Bronchial epithelial cell (primary cell): ENCODE data around the gene NTF4. TPM values are rescaled to one million over a fixed set of nuclear protein-coding genes. Genes with fewer than 3 reads are reported as not detected.
A peak's percentile ranks its signal among the peaks of the same experiment; 100 is the strongest.
"Not testable (repeated sequence)": the region's sequence is repeated elsewhere in the genome, so short reads cannot be mapped to it uniquely, and the experiment has no call there.

Experiments used
- DNase-seq: peaks from one replicate; pipeline ENCODE4 v3.0.0-alpha.2; 2010; ENCODE audit warnings: low read depth
- FAIRE-seq: peaks from 2 replicates; lab custom pipeline; 2011; peaks lifted over from hg19 to GRCh38; lab: Jason Lieb, UNC
- H3K27me3 ChIP-seq: 2 replicates; pipeline ENCODE4 v1.5.1; 2011; ENCODE audit warnings: low read length; ENCODE audit not compliant: control insufficient read depth, insufficient read depth
- H3K36me3 ChIP-seq: 2 replicates; pipeline ENCODE4 v1.5.1; 2011; ENCODE audit warnings: low read length; ENCODE audit not compliant: control insufficient read depth, insufficient read depth
- H3K4me3 ChIP-seq: 2 replicates; pipeline ENCODE4 v1.5.1; 2011; ENCODE audit warnings: mild to moderate bottlenecking, low read depth, low read length, control low read depth
- total RNA-seq: library from RNA; depleted of rRNA; stranded (reverse); fragments of >200 nt; gene quantifications from 2 replicates; pipeline ENCODE4 v1.2.1, GENCODE V29; 2014
- TF ChIP-seq, protein P1 (sequence below): IDR thresholded peaks from 2 replicates; pipeline ENCODE4 v1.5.1; 2011; ENCODE audit warnings: mild to moderate bottlenecking, moderate library complexity, low read length, control low read depth, inconsistent platforms; ENCODE audit not compliant: insufficient read depth, severe bottlenecking

NTF4 gene
- total RNA-seq, 1 donor from 2014 or later = 3.2 TPM

- DNase-seq, H3K27me3 ChIP-seq, H3K36me3 ChIP-seq, FAIRE-seq, H3K4me3 ChIP-seq: not testable (repeated sequence)
Measured at GRCh38 chr19:49024233-49024632, 40.4 kb downstream of the NTF4 start, which contains the start of gene CGB3. Gene CGB3 (minus strand): TSS chr19:49024333. CDS start chr19:49023971, 362 bp downstream.

- no peaks in the 10 kb centered on the region for H3K36me3 ChIP-seq
- DNase-seq (no peak), FAIRE-seq (no peak)
- no peaks in the 10 kb centered on the region for H3K27me3 ChIP-seq
- no peak overlapping the region for H3K4me3 ChIP-seq
- TF ChIP-seq, protein P1, sequence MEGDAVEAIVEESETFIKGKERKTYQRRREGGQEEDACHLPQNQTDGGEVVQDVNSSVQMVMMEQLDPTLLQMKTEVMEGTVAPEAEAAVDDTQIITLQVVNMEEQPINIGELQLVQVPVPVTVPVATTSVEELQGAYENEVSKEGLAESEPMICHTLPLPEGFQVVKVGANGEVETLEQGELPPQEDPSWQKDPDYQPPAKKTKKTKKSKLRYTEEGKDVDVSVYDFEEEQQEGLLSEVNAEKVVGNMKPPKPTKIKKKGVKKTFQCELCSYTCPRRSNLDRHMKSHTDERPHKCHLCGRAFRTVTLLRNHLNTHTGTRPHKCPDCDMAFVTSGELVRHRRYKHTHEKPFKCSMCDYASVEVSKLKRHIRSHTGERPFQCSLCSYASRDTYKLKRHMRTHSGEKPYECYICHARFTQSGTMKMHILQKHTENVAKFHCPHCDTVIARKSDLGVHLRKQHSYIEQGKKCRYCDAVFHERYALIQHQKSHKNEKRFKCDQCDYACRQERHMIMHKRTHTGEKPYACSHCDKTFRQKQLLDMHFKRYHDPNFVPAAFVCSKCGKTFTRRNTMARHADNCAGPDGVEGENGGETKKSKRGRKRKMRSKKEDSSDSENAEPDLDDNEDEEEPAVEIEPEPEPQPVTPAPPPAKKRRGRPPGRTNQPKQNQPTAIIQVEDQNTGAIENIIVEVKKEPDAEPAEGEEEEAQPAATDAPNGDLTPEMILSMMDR = no peak
Measured at GRCh38 chr19:49022116-49022515, 42.5 kb downstream of the NTF4 start.

- FAIRE-seq (no peak), DNase-seq (no peak)
- TF ChIP-seq, protein P1 = no peak
- H3K36me3 ChIP-seq = peaks cover under 1% of the 10 kb centered on the region
- no peaks in the 10 kb centered on the region for H3K27me3 ChIP-seq
- H3K4me3 ChIP-seq = no peak overlapping the region
Measured at GRCh38 chr19:49020931-49021895, 43.4 kb downstream of the NTF4 start.

- peaks cover 4% of the 10 kb centered on the region for H3K36me3 ChIP-seq
- TF ChIP-seq, protein P1 = no peak
- DNase-seq = no peak
- H3K27me3 ChIP-seq = no peaks in the 10 kb centered on the region
- FAIRE-seq = no peak
- no peak overlapping the region for H3K4me3 ChIP-seq
Measured at GRCh38 chr19:49020342-49020741, 44.3 kb downstream of the NTF4 start.

DNA sequence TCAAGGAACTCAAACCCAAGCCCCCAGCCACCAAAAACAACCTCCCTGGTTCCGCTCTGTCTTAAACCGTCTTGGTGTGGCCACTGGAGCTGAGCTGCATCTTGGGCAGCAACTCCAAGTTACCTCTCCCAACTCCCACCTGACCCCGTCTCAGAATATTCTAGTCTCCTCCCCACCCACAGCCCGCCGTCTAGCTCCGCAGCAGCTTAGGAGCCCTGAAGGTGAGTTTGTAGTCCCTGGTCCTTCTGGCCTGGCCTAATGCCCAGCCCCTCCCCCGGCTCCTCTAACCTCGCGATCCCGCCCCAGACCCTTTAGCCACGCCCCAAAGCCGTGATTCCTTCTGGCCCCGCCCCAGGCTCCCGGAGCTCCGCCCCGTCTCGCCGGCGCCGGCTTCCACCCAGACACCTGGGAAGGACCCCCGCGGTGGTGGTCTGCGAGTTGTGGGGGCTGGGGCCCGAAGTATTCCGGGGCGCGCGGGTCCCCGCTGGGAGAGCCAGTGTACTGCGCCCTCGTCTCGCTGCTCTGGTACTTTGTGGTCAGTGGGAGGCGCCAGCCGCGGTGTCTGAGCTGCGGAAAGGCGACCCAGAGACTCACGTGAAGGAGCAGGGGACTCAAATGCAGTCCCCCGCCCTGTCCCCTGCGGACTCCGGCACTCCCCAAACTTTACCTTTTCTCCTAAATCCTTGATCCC lies 45.2 kb downstream of the NTF4 start:
- TF ChIP-seq, protein P1 = peak; percentile 26
- FAIRE-seq (no peak), DNase-seq (no peak)
- peak overlapping the region; percentile 36 for H3K4me3 ChIP-seq
- no peaks in the 10 kb centered on the region for H3K27me3 ChIP-seq
- peaks cover 5% of the 10 kb centered on the region for H3K36me3 ChIP-seq

DNA sequence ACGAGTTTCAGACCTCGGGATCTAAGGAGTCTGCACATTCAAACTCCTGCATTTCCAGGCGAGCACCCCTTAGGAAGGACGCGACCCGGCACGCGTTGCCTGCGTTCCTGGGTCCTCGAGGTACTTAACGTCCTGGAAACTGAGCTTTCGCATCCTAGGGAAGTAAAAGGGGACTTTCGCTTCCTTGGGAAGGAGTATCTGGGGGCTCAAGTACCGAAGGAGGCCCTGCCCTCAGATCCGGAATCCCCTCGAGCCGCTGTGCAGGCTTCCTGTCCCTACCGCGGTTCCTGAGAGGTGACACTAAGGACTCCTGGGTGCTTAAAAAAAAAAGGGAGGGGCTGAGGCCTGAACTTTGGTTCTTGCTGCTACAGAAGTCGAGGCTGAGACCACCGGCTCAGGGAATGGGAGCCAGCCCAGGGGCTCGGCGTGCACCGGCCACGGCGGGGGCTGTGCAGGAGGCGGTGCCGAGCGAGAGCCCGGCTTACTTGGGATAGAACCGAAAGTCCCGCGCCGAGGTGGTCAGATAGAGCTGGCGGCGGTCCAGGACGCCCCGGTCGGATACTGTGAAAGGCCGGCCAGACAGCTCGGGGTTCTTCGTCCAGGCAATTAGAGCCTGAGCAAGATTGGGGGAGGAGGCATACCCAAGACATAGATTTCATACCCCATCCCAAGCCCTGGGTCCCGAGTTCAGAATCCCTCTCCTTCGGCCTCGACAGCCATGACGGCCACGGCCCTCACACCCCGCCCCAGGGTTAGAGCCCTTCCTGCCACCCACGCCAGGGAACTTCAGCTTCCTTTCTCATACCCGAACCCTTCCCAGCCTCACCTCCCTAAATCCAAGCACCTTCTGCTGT lies 46.0 kb downstream of the NTF4 start:
- H3K36me3 ChIP-seq, H3K27me3 ChIP-seq, DNase-seq: not testable (repeated sequence)
- FAIRE-seq = peak; percentile 66
- H3K4me3 ChIP-seq = peak overlapping the region; percentile 36
